ENCODE data around the gene ADK.
"Not testable (repeated sequence)": the region's sequence is repeated elsewhere in the genome, so short reads cannot be mapped to it uniquely, and the experiment has no call there.

ADK gene

GRCh38 chr10:74500816-74501215 lies 349.8 kb downstream of the ADK start:
- no peak for DNase-seq

DNA sequence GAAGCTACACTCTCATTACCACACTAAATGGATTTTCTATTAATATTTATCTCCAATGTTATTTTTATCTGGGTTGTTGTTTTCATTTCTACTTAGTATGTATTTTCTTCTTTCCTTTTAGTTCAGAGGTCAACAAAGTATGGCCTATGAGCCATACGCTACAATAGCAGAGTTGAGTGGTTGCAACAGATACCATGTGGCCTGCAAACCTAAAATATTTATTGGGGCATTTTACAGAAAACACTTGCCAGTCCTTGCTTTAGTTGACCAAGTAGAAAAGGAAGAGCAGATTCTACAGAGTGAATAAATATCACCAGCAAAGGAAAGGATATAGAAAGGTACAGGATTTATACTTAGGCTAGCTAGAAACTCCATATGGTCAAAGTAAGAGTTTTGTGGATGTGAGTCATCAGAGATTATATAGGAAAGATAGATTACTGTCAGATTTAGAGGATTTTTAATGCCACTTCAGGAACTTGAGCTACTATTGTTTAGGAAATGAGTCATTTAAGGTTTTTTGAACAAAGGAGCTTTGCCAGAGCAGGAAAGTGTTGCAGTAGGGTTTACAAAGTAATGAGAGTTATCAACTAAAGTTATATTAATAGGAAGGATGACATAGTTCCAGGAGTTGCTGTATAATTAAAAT lies 352.1 kb downstream of the ADK start:
- no peak for DNase-seq

DNA sequence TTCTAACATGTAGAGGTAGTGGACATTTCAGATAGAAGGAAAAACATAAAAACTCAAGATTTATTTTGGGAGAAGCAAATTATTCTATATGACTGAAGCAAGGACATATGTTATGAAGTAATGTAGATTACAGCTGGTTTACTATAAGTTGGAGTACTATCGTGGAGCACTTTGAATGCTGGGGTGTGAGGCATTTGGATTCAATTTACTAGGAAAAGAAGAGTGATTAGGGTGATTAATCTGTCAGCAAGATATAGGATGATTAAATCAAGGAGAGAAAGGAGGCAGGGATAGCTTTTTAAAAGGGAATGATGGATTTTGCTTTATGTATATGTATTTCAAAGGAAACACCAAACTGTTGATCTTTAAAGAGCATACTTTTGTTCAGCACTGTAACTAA lies 356.9 kb downstream of the ADK start:
- no peak for DNase-seq

- no peak for DNase-seq
Observed at GRCh38 chr10:74510594-74510993, 359.6 kb downstream of the ADK start.

- no peak for DNase-seq
Observed at GRCh38 chr10:74511051-74511450, 360.0 kb downstream of the ADK start.

- no peak for DNase-seq
Observed at GRCh38 chr10:74514322-74514721, 363.3 kb downstream of the ADK start.

DNA sequence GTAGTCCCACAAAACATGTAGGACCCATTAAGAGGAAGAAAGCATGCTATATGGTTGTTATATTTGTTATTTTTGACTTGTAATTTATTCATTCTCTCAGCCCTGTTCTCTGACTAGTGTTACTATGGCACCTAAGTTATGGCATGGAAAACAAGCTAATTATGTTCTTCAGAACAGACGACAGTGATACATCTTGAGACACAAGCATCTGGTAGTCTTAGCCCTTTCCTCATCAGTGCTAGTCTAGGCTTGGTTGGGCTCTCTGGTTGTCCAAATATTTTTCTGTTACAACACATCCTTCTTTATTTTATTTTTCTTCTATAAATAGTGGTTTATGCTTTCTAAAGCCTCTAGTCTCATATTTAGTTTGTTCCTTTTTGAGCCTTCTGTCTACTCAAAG lies 367.0 kb downstream of the ADK start:
- no peak for DNase-seq

DNA sequence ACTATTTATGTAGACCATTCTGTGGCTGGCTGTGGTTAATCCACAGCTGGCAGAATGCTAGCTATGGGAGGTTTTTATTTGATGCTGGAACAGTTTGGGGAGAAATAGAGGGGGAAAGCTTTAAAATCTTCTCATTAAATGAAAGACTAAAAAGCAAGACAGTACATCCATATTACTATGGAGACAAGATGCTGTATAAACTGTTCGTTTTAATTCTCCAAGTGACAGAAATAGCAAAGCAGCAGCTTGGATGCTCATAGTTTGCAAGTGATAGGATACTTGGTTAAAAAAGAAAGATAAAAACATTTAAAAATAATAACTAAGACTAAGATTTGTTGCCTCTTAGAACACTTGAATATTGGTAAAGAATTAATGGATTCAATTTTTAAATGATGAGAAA lies 370.5 kb downstream of the ADK start:
- no peak for DNase-seq

- DNase-seq, result no peak
Observed at GRCh38 chr10:74523199-74523598, 372.2 kb downstream of the ADK start.

GRCh38 chr10:74525885-74526284 lies 374.9 kb downstream of the ADK start:
- no peak for DNase-seq

- DNase-seq, result not testable (repeated sequence)
Observed at GRCh38 chr10:74527611-74528010, 376.6 kb downstream of the ADK start.

DNA sequence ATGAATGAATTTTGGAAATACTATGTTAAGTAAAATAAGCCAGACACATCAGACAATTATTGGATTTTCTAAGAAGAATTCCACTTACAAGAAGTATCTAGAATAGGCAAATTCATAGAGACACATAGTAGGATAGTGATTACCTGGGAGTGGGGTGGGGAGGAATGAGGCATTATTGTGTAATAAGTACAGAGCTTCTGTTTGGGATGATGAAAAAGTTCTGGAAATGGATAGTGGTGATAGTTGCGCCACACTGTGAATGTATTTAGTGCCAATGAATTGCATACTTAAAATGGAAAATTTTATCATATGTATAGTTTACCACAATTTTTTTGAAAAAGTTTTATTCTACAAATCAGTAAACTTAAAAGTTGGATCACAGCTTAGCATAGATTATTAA lies 378.2 kb downstream of the ADK start:
- DNase-seq, result no peak

DNA sequence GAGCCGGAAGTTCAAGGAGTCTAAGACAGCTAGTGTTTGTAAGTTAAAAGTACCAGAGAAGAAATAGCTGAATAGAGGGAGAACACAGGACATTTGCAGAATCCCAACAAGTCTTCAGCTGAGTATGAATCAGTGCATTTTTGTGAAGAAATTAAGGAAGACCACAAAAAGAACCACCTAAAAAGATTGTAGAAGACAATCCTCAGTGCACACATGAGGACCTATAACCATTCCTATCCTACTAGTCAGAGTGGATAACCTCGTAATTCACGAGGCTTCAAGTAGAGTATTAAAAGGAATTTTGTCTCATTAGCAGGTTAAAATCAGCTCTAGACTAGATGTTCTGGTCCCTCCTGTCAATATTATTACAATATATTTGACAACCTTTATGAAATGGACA lies 380.0 kb downstream of the ADK start:
- no peak for DNase-seq

GRCh38 chr10:74539317-74539716 lies 388.3 kb downstream of the ADK start:
- no peak for DNase-seq

- no peak for DNase-seq
Observed at GRCh38 chr10:74541375-74541774, 390.4 kb downstream of the ADK start.

DNA sequence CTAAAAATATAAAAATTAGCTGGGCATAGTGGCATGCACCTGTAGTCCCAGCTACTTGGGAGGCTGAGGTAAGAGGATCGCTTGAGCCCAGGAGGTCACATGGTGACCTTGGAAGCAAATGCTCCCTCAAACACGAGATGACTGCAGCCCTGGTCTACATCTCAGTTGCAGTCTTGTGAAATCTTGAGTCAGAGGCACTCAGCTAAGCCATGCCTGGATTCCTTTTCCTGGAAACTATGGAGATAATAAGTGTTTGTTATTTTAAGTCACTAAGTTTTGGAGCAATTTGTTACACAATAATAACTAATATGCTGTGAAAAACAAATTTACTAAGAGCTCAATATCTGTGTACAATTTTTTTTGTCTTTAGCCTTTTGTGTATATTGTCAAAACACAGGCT lies 391.1 kb downstream of the ADK start:
- DNase-seq, result no peak

DNA sequence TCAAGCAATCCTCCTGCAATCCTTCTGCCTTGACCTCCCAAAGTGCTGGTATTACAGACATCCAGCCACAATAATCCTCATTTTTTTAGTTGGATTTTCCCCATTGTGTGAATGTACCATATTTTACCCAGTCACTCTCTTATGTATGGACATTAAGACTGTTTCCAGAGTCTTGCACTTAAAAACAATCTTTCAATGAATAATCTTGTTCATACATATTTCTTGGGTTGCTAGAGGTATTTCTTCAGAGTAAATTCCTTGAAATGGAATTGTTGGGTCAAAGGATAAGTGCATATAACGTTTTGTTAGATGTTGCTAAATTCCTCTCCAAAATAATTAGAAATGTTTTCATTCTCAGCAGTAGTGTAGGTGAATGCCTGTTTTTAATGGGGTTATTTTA lies 392.3 kb downstream of the ADK start:
- no peak for DNase-seq

- DNase-seq, result no peak
Observed at GRCh38 chr10:74544106-74544505, 393.1 kb downstream of the ADK start.

GRCh38 chr10:74548676-74549075 lies 397.7 kb downstream of the ADK start:
- DNase-seq, result no peak

- no peak for DNase-seq
Observed at GRCh38 chr10:74556072-74556705, 405.2 kb downstream of the ADK start.

DNA sequence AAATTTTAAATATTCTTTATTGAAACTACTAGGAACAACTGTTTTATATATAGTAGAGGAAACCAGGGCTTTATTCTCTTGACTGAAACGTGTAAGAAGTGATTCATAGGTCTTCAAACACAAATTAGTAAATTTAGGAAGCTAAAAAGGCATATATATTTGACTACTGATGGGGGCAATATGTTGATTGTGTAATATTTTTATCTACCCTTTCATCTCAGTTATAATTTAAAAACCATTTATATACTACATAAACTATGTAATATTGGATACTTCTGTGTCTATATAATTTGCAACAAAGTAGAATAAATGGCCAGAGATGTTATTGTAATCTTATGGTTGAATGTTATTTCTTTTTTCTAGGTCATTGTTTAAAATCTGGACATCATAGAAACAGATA lies 406.1 kb downstream of the ADK start:
- no peak for DNase-seq

DNA sequence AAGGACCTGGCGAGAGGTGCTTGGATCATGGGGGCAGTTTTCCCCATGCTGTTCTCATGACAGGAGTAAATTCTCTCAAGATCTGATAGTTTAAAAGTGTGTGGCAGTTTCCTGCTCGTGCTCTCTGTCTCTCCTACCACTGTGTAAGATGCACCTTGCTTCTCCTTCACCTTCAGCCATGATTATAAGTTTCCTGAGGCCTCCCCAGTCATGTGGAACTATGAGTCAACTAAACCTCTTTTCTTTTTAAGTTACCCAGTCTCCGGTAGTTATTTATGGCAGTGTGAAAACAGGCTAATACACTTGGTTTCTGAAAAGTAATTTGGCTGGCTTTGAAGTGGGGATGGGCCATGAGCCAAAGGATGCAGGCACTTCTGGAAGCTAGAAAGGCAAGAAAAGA lies 407.4 kb downstream of the ADK start:
- no peak for DNase-seq

- no peak for DNase-seq
Observed at GRCh38 chr10:74558897-74559296, 407.9 kb downstream of the ADK start.

DNA sequence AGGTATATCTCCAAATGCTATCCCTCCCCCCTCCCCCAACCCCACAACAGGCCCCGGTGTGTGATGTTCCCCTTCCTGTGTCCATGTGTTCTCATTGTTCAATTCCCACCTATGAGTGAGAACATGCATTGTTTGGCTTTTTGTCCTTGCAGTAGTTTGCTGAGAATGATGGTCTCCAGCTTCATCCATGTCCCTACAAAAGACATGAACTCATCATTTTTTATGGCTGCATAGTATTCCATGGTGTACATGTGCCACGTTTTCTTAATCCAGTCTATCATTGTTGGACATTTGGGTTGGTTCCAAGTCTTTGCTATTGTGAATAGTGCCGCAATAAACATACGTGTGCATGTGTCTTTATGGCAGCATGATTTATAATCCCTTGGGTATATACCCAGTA lies 417.9 kb downstream of the ADK start:
- DNase-seq, result not testable (repeated sequence)

- DNase-seq, result not testable (repeated sequence)
Observed at GRCh38 chr10:74573497-74573896, 422.5 kb downstream of the ADK start.
